Measurements from ENCODE around the gene COX8A. TPM values are rescaled to one million over a fixed set of nuclear protein-coding genes. Genes with fewer than 3 reads are reported as not detected.

Gene COX8A
- total RNA-seq, 1 donor = 225 TPM

DNA sequence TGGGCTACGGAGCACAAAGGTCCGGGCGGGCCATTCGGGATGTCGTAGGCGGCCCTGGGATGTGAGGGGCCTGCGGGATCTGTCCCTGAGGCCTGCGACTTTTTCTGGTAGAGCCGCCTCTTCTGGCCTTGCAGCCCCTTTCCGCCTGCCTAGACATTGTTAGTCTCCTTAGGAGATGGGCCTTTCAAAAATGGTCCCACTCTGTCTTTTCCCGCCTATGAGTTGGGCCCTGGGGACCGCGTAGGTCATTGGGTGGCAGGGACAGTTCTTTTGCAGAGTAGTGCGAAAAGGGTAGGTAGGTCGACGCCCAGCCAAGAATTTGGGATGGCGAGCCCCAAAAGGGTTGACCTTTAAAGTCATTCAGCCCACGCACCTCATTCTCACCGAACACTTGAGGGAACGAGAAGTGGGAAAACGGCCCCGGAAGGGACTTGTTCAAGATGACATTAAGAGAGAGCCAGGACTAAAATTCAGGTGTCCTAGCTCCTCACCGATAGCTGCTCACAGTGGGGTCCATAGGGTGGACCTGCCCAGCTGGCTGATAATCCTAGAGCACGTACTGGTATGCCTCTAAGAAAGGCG, 12.6 kb downstream of the COX8A start:
- TF ChIP-seq, protein P1, sequence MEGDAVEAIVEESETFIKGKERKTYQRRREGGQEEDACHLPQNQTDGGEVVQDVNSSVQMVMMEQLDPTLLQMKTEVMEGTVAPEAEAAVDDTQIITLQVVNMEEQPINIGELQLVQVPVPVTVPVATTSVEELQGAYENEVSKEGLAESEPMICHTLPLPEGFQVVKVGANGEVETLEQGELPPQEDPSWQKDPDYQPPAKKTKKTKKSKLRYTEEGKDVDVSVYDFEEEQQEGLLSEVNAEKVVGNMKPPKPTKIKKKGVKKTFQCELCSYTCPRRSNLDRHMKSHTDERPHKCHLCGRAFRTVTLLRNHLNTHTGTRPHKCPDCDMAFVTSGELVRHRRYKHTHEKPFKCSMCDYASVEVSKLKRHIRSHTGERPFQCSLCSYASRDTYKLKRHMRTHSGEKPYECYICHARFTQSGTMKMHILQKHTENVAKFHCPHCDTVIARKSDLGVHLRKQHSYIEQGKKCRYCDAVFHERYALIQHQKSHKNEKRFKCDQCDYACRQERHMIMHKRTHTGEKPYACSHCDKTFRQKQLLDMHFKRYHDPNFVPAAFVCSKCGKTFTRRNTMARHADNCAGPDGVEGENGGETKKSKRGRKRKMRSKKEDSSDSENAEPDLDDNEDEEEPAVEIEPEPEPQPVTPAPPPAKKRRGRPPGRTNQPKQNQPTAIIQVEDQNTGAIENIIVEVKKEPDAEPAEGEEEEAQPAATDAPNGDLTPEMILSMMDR (IDR thresholded peaks at IDR 0.05; ENCODE audit: insufficient read depth, low read depth, low read length) = no peak
- peak overlapping the region; percentile 94 for H3K4me3 ChIP-seq (ENCODE audit: low read depth, low read length)
- no peak for DNase-seq (ENCODE audit: low read depth)

DNA sequence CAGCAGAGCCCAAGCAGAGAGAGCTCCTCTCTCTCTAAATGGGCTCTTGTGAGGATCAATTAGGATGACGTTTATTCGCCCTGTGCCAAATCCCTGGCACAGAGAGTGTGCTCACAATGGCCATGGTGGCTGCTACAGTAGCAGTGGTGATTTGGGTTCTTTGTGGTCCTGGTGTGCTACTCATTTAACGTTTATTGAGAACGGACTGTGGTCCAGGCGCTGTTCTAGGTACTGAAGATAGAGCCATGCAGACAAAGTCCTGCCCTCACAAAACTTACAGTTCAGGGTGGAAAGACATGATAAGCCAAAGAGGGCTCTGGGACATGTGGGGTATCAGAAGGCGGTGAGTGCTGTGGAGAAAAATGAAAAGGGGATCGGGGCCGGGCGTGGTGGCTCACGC, 17.1 kb downstream of the COX8A start:
- TF ChIP-seq, protein P1 (IDR thresholded peaks at IDR 0.05; ENCODE audit: insufficient read depth, low read depth, low read length) = no peak
- DNase-seq (ENCODE audit: low read depth) = no peak
- H3K4me3 ChIP-seq (ENCODE audit: low read depth, low read length) = no peak overlapping the region

DNA sequence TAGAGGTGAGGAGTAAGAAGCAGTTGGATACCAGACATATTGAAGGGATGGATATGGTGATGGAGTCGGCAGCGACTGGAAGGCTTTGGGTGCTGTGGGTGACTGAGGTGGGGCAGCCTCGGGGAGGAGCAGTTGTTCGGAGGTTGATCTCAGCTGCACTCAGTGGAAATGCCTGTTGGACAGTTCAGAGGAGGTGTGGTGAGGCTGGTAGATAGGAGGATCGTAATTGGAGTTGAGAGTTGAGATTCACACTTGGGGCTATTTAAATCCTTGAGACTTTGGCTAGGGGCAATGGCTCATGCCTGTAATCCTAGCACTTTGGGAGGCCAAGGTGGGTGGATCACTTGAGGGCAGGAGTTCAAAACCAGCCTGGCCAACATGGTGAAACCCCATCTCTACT, 18.7 kb downstream of the COX8A start:
- H3K4me3 ChIP-seq (ENCODE audit: low read depth, low read length) = no peak overlapping the region
- no peak for DNase-seq (ENCODE audit: low read depth)
- TF ChIP-seq, protein P1 (IDR thresholded peaks at IDR 0.05; ENCODE audit: insufficient read depth, low read depth, low read length) = no peak

DNA sequence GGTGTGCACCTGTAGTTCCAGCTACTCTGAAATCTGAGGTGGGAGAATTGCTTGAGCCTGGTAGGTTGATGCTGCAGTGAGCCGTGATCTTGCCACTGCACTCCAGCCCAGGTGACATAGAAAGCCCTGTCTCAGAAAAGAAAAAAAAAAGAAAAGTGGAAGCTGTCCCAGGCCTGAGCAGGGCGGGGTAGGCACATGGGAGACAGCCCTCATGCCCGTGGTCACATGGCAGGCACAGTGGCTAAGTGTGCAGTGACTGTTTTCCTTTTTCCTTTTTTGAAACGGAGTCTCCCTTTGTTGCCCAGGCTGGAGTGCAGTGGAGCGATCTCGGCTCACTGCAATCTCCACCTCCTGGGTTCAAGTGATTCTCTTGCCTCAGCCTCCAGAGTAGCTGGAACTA, 19.6 kb downstream of the COX8A start:
- H3K4me3 ChIP-seq (ENCODE audit: low read depth, low read length) = no peak overlapping the region
- TF ChIP-seq, protein P1 (IDR thresholded peaks at IDR 0.05; ENCODE audit: insufficient read depth, low read depth, low read length) = no peak
- no peak for DNase-seq (ENCODE audit: low read depth)

DNA sequence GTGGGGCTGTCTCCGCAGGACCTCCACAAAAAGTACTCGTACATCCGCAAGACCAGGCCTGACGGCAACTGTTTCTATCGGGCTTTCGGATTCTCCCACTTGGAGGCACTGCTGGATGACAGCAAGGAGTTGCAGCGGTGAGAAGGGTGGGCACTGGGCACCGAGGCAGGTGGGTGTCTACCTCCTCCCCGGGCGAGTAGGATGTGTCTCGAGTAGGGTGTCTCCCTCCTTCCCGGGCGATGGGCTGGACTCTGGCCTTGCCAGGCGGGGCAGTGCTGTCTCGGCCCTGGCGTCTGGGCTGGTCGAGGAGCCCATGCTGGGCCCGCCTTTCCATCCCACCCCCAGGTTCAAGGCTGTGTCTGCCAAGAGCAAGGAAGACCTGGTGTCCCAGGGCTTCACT, 22.1 kb downstream of the COX8A start:
- H3K4me3 ChIP-seq (ENCODE audit: low read depth, low read length) = no peak overlapping the region
- no peak for DNase-seq (ENCODE audit: low read depth)
- TF ChIP-seq, protein P1 (IDR thresholded peaks at IDR 0.05; ENCODE audit: insufficient read depth, low read depth, low read length) = no peak

DNA sequence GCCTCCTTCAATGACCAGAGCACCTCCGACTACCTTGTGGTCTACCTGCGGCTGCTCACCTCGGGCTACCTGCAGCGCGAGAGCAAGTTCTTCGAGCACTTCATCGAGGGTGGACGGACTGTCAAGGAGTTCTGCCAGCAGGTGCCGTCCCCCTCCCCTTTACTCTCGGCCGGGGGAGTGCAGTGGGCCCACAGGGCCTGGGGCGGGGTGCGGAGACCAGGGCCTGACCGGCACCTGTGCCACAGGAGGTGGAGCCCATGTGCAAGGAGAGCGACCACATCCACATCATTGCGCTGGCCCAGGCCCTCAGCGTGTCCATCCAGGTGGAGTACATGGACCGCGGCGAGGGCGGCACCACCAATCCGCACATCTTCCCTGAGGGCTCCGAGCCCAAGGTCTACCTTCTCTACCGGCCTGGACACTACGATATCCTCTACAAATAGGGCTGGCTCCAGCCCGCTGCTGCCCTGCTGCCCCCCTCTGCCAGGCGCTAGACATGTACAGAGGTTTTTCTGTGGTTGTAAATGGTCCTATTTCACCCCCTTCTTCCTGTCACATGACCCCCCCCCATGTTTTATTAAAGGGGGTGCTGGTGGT, 22.8 kb downstream of the COX8A start:
- DNase-seq (ENCODE audit: low read depth) = no peak
- TF ChIP-seq, protein P1 (IDR thresholded peaks at IDR 0.05; ENCODE audit: insufficient read depth, low read depth, low read length) = no peak
- H3K4me3 ChIP-seq (ENCODE audit: low read depth, low read length) = no peak overlapping the region
